Measurements from ENCODE around the gene ACTN1. TPM values are rescaled to one million over a fixed set of nuclear protein-coding genes. Genes with fewer than 3 reads are reported as not detected.

Gene ACTN1
- total and polyA plus RNA-seq, 2 experiments from 2014 or later, result 121 to 280 TPM

- H3K27ac Mint-ChIP-seq, result no peak overlapping the region; the same call in 1 of the 2 replicates
Observed at GRCh38 chr14:68881396-68881795, 97.7 kb downstream of the ACTN1 start.

More at GRCh38 chr14:68881396-68881795, 97.7 kb downstream of the ACTN1 start:
- H2AFZ ChIP-seq, result no peak overlapping the region
- no peaks in the 10 kb centered on the region for H3K9me2 ChIP-seq (ENCODE audit: insufficient read depth)
- H3K4me3 ChIP-seq, result no peak overlapping the region
- H3F3A ChIP-seq (replicated peaks; ENCODE audit: low read depth), result no peaks in the 10 kb centered on the region
- H3K27me3 ChIP-seq (ENCODE audit: insufficient read depth), result no peaks in the 10 kb centered on the region
- H3K9me3 Mint-ChIP-seq, result no peaks in the 10 kb centered on the region
- TF ChIP-seq CTCF (conservative IDR thresholded peaks at IDR 0.05; ENCODE audit: low read depth in 2 of 2), result no peak
- TF ChIP-seq ETS1 (IDR thresholded peaks at IDR 0.05), result no peak
- no peak for TF ChIP-seq CREB1 (CRISPR knock-in tag; IDR thresholded peaks at IDR 0.05; ENCODE audit: low read depth)
- TF ChIP-seq REST (IDR thresholded peaks at IDR 0.05; ENCODE audit: unreplicated experiment), result no peak
- TF ChIP-seq NANOG (IDR thresholded peaks at IDR 0.05; ENCODE audit: borderline replicate concordance), result no peak
- TF ChIP-seq ZNF331 (CRISPR knock-in tag; IDR thresholded peaks at IDR 0.05; ENCODE audit: low read depth), result no peak
- no peak for TF ChIP-seq ZNF114 (CRISPR knock-in tag; IDR thresholded peaks at IDR 0.05)
- TF ChIP-seq EZH2phosphoT487 (IDR thresholded peaks at IDR 0.05; ENCODE audit: unreplicated experiment), result no peak
- no peak for TF ChIP-seq EZH2 (IDR thresholded peaks at IDR 0.05; ENCODE audit: low read depth, unreplicated experiment)
- TF ChIP-seq ZNF462 (CRISPR knock-in tag; IDR thresholded peaks at IDR 0.05), result no peak
- H3K36me3 Mint-ChIP-seq (ENCODE audit: low read depth), result peaks cover 90% of the 10 kb centered on the region
- no peaks in the 10 kb centered on the region for H3K4me1 ChIP-seq (ENCODE audit: insufficient read depth)
- no peak overlapping the region for H3K4me2 ChIP-seq
- peaks cover 10% of the 10 kb centered on the region for H3K27me3 Mint-ChIP-seq (ENCODE audit: insufficient read depth, low read depth, poor library complexity)
- ATAC-seq (no peak), DNase-seq (ENCODE audit: low spot score) (no peak)
- H3K27ac ChIP-seq (ENCODE audit: low read depth), result no peak overlapping the region
- no peaks in the 10 kb centered on the region; the same call in 2 of the 3 replicates for H3K4me1 Mint-ChIP-seq
- H3K4me3 Mint-ChIP-seq, result no peak overlapping the region
- peaks cover 21% of the 10 kb centered on the region for H3K36me3 ChIP-seq (ENCODE audit: insufficient read depth)
- H3K79me2 ChIP-seq (replicated peaks; ENCODE audit: insufficient read depth), result no peaks in the 10 kb centered on the region
- peaks cover 6% of the 10 kb centered on the region; the same call in 1 of the 2 replicates for H4K20me1 ChIP-seq (replicated peaks; ENCODE audit: insufficient read depth)
